GM18519 (cell line): ENCODE results near the gene WDPCP.

Source experiments
- ATAC-seq: cut with Tn5 transposase; IDR thresholded peaks from one replicate; pipeline ENCODE4 v1.9.1; 2021; ENCODE audit warnings: mild to moderate bottlenecking, moderate library complexity; ENCODE audit not compliant: unreplicated experiment, low FRiP score

The WDPCP gene

GRCh38 chr2:63544017-63544627 lies 44.2 kb downstream of the WDPCP start:
- no peak for ATAC-seq

DNA sequence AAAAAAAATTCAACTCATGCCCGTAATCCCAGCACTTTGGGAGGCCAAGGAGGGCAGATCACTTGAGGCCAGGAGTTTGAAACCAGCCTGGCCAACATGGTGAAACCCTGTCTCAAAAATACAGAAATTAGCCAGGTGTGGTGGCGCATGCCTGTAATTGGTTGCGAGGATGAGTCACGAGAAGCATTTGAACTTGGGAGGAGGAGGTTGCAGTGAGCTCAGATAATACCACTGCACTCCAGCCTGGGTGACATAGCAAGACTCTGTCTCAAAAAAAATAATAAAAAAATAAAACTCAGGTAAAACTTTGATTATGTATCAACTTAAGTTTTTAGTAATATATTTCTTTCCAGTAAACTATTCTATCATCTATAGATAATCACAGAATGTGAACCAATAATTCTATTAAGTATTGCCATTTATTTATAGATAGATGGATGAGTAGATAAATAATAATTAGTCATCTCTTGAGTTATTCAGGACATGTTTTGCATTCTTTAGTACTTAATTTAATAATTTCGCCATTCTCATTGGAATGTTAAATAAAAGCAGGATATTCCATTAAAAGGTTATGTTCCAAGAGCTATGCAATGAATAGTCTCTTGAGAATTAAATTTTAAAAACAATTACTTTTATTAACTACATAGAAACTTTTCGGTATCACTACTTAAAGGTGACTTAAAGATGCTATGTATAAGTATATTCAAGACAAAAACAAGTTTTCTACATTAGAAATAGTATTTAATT lies 48.7 kb downstream of the WDPCP start:
- ATAC-seq, result no peak

DNA sequence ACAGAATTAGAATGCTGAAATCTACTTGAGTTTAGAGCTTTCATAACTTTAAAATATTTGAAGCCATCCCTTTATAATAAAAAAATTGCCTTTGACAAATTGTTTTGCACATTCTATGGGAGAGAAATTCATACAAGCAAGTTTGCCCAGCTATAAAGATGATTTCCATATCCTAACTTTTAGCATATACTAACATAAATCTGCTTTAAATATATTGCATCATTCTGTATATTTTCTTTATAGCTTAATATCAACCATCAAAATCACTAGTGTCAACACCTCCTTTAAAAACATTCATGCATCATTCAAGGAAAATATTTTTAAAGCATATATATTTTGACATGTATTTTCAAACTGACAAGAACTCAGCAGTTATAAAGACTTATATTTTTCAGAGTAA lies 49.9 kb downstream of the WDPCP start:
- no peak for ATAC-seq

GRCh38 chr2:63537306-63537705 lies 51.0 kb downstream of the WDPCP start:
- no peak for ATAC-seq

GRCh38 chr2:63530704-63531279 lies 57.5 kb downstream of the WDPCP start:
- no peak for ATAC-seq

GRCh38 chr2:63525905-63526304 lies 62.4 kb downstream of the WDPCP start:
- no peak for ATAC-seq

DNA sequence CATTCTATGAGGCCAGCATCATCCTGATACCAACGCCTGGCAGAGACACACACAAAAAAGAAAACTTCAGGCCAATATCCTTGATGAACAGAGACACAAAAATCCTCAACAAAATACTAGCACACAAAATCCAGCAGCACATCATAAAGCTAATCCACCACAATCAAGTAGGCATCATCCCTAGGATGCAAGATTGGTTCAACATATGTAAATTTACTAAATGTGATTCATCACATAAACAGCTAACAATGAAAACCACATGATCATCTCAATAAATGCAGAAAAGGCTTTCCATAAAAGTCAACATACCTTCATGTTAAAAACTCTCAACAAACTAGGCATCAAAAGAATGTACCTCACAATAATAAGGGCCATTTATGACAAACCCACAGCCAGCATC lies 65.3 kb downstream of the WDPCP start:
- no peak for ATAC-seq

GRCh38 chr2:63520793-63521192 lies 67.5 kb downstream of the WDPCP start:
- no peak for ATAC-seq

DNA sequence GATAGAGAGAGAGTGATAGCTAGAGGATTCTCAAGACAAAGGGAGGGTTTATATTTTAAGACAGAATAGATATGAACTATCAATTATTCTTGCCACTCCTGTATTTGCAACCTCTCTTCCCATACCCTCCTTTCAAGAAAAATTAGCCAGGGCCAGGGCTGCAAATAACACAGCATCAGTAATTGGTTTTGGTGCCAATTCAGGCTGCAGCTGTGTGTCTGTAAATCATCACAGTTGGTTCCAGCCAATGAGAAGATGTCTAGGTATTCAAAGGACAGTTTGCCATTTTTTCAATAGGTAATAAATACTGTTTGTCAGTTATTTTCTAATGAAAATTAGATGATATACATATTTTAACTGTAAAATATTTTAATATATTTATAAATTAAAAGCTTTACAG lies 73.5 kb downstream of the WDPCP start:
- no peak for ATAC-seq

- no peak for ATAC-seq
These were observed 74.0 kb downstream of the WDPCP start for GRCh38 chr2:63514237-63514716.

DNA sequence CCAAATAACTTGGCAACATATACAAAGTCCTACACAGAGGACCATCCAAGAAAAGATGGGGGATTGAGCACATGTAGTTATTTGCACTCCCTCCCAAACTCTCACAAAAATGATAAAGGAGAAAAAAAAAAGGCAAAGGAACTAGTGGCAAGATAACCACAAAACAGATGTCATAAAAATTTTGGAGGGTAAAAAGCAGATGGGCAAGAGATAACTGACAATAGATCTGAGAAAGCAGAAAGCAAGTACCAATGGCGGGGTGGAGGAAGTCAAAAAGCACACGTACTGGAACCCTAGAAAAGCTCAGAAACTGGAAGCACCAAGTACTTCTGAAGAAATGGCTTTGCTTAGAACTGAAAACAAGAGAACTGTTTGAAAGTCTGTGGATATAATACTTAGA lies 82.0 kb downstream of the WDPCP start:
- ATAC-seq, result no peak

DNA sequence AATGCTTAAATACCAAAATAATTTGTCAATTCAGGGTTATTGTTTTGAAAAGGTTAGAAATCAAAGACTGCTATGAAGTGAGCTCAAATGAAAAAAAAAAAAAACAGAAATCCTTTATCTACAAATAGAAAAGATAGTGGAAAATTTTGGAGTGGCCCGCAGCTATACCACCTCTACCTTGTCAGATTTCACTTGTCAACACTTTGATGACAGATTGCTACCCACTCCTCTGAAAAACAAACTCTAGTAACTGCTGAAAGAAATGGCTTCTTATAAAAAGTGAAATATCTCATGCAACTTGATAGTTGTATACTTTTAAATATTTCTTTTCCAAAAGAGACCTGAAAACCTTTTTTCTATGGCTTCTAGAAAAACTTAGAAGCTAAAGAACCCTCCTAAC lies 84.5 kb downstream of the WDPCP start:
- ATAC-seq, result no peak

DNA sequence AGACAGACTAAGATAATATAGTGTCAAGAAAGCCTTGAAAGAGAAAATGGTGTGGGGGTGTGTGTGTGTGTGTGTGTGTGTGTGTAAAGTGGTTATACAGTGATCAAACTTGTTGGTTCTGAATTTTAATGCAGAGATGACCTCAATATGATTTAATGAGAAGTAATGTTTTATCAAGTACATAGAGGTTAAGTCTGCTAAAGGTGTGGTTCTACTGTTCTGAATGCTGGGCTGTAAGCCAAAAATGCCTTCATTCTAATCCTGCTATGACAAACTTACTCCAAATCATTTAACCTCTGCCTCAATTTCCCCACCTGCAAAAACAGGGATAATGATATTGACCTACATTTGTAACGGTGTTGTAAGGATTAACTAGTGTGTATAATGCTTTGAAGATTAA lies 87.9 kb downstream of the WDPCP start:
- ATAC-seq, result no peak

GRCh38 chr2:63497576-63497975 lies 90.7 kb downstream of the WDPCP start:
- no peak for ATAC-seq

GRCh38 chr2:63494968-63495367 lies 93.3 kb downstream of the WDPCP start:
- no peak for ATAC-seq

- no peak for ATAC-seq
These were observed 94.2 kb downstream of the WDPCP start for GRCh38 chr2:63494100-63494499.

DNA sequence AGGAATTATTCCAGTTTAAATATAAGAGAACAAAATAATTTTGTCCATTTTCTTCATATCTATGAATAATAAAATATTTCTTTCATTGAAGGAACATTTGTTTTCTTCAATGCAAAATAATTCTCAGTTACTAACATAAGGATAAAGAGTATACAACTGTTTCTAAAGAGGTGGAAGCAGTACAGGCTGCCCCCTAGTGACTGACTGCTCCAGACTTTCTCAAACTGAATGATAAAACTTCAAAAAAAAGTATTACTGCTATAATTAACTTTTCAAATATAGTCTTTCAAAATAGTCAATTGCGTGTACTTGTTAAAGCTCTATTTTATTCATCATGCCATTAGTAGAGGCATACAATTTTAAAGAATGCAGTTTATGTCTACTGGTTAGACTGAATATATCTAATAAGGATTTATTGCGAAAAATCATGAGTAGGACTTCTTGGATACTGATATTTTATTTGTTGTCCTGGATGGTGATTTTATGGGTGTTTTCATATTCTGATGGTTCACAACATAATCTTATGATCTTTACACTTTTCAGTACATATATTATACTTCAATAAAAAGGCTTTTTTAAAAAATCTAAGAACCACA lies 100.1 kb downstream of the WDPCP start:
- ATAC-seq, result no peak

DNA sequence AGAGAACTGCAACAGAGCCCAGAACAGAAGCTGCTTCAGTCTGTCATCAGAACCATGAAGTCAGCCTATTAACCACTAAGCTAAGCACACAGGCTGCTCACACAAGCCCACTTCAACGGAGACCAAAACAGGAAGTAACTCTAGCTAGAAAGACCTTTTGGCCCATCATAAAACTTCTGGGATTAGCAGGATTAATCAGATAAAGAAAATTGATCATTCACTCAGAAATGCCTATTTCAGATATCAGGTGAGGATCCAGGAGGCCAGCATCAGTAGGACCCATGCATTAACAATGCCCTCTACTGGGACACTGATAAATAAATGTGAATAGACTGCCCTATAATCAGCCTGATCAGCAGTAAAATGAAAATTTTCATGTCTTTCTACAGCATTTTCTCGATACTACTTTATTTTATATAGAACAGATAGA lies 101.4 kb downstream of the WDPCP start:
- no peak for ATAC-seq

DNA sequence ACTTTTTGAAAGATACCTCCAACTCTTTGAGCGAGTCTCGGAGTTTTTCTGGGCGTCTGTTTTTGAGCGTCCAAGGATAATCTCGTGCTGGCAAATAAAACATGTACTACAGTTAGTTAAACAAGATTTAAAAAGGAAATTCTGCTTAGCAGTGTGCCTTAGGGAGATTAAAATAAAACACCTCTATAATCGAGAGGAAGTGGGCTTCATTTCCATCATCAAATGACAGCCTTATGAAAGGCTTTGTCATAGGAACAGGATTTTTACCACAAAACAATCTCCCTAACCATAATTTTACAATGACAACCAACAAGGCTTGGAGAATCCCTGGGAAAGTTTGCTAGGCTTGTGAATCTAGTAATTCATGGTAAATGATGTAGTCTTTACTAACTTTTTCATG lies 103.4 kb downstream of the WDPCP start:
- ATAC-seq, result no peak

DNA sequence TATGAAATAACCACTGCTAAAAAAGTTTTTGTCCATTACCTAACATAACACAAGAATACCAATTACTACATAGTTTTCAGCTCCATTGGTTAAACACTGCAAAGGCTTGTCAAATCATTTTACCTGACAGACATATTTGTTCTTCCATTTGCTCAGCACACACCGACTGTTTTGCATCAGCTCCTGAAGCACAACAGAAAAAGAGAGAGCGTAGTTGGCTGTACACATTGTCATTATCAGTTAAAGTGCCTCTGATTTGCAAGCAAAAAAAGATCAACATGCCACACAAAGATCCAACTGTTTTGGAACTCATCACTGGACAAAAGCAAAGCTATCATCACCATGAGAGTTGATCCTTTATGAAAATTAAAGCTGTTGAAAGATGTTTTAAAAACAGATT lies 103.8 kb downstream of the WDPCP start:
- no peak for ATAC-seq

- ATAC-seq, result no peak
These were observed 110.6 kb downstream of the WDPCP start for GRCh38 chr2:63477686-63478085.
